Adrenal gland (tissue), 12 donors: ENCODE results near the gene NANP. TPM values are rescaled to one million over a fixed set of nuclear protein-coding genes. Genes with fewer than 3 reads are reported as not detected.

ENCODE experiments used
- DNase-seq, 7 donors: peaks; one replicate each; pipeline ENCODE4 v3.0.0-alpha.2; 2019 to 2020
- H3K27ac ChIP-seq, 5 donors: fragments of 200-600 bp; sonication (generic) in 4 of 5; 1 replicate in 3 of 5; 2 replicates in 2 of 5; pipeline versions ENCODE4 v1.5.1 to v1.8.0; 2016 to 2020; ENCODE audit warnings: mild to moderate bottlenecking in 1 of 5
- H3K27me3 ChIP-seq: fragments of 200-600 bp; 2 replicates; pipeline ENCODE4 v1.8.0; 2021
- H3K36me3 ChIP-seq, 2 donors: fragments of 200-600 bp; replicated peaks in 1 of 2; 1 replicate in 1 of 2; 2 replicates in 1 of 2; pipeline versions ENCODE4 v1.5.1 to v1.8.0; 2018 to 2022
- H3K4me1 ChIP-seq, 2 donors: fragments of 200-600 bp; replicated peaks in 1 of 2; 1 replicate in 1 of 2; 2 replicates in 1 of 2; pipeline versions ENCODE4 v1.5.1 to v1.8.0; 2018 to 2021
- H3K4me3 ChIP-seq, 4 donors: fragments of 200-600 bp; sonication (generic) in 3 of 4; one replicate each; pipeline ENCODE4 v1.5.1; 2016 to 2018
- H3K9me3 ChIP-seq, 3 donors: fragments of 200-600 bp; sonication (generic) in 1 of 3; replicated peaks in 1 of 3; 1 replicate in 2 of 3; 2 replicates in 1 of 3; pipeline versions ENCODE4 v1.5.1 to v1.8.0; 2016 to 2021
- POLR2A ChIP-seq, 2 donors: fragments of 450-650 bp; IDR thresholded peaks; one replicate each; pipeline ENCODE4 v1.6.1; 2017; ENCODE audit warnings: antibody characterized with exemption in 2 of 2, mild to moderate bottlenecking in 2 of 2, moderate library complexity in 1 of 2
- WGBS, 4 donors: extraction: QIAGEN DNeasy Blood & Tissue Kit in 2 of 4; methylation state at CpG; one replicate each; pipeline versions ENCODE4 v1.1.5 to v1.1.7; 2013 to 2017; 5-methylcytosine and 5-hydroxymethylcytosine counted together
- intact Hi-C, 2 donors: fragments of 100-400 bp; cut with DNase I; formaldehyde crosslinking; loops; one replicate each; pipeline versions ENCODE4 v1.14.1 to v1.15.0; 2022 to 2023
- polyA plus RNA-seq, 3 donors: library from polyadenylated mRNA; stranded (reverse); fragments of 200-250 nt in 2 of 3; fragments of 350-450 nt in 1 of 3; fragmentation: Illumina TruSeq in 1 of 3; extraction: RNeasy Lipid Tissue Mini Kit (QIAGEN cat#74804) in 1 of 3; gene quantifications; one replicate each; pipeline ENCODE4 v1.2.3, GENCODE V29; 2013 to 2014
- total RNA-seq, 9 donors: library from RNA; depleted of rRNA in 4 of 9; stranded (reverse); fragments of >200 nt in 4 of 9; fragments of 120-200 nt in 1 of 9; fragmentation: NEBNext Ultra II Directional in 1 of 9; extraction: Animal tissue kit (Norgen Biotek cat#: 25700) in 1 of 9; gene quantifications; one replicate each; pipeline versions ENCODE4 v1.1.0 to v1.2.4, GENCODE V29; 2013 to 2023
- TF ChIP-seq, protein P1 (sequence below), 6 experiments: fragments of 450-650 bp in 4 of 6; fragments of 200-600 bp in 2 of 6; sonication (generic) in 1 of 6; IDR thresholded peaks; 1 replicate in 5 of 6; 2 replicates in 1 of 6; pipeline versions ENCODE4 v1.5.1 to v1.8.0; 2016 to 2021; ENCODE audit warnings: antibody characterized with exemption in 6 of 6, mild to moderate bottlenecking in 2 of 6, moderate library complexity in 1 of 6
- donor health status: healthy with polysubstance abuse.
- donor health status: Bipolar disorder and iron deficiency.
- donor health status: DM: yes; HTN: yes; CAD: no.
- donor health status: DM: no; HTN: no; CAD: no.
- donor health status: DM: no; HTN: no; CAD: no.
- donor health status: DM: yes; HTN: yes; CAD: no.

NANP gene
- total and polyA plus RNA-seq, 12 donors, result 1.8 to 13.6 (median 7.6) TPM

DNA sequence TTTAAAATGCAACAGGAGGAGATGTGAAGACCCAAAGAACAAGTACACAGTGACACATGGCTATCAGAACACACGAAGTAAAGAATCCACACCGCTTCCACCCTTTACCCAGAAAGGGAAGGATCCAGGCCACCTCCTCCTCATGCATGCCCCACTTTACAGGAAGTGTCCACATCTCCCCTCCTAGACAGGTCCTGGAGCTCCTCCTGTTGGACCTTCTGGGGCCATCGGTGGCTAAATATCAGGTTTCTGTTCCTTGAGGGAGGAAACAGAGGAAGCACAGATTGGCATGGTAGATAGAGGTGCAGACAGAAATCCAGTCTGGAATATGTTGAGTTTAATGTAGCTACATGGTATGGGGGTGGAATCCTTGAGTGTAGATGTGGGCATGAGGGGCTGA, 49.4 kb downstream of the NANP start:
- DNase-seq, result no peak
- intact Hi-C loops, result no loop called here
- no peaks in the 10 kb centered on the region for H3K36me3 ChIP-seq
- TF ChIP-seq, protein P1, sequence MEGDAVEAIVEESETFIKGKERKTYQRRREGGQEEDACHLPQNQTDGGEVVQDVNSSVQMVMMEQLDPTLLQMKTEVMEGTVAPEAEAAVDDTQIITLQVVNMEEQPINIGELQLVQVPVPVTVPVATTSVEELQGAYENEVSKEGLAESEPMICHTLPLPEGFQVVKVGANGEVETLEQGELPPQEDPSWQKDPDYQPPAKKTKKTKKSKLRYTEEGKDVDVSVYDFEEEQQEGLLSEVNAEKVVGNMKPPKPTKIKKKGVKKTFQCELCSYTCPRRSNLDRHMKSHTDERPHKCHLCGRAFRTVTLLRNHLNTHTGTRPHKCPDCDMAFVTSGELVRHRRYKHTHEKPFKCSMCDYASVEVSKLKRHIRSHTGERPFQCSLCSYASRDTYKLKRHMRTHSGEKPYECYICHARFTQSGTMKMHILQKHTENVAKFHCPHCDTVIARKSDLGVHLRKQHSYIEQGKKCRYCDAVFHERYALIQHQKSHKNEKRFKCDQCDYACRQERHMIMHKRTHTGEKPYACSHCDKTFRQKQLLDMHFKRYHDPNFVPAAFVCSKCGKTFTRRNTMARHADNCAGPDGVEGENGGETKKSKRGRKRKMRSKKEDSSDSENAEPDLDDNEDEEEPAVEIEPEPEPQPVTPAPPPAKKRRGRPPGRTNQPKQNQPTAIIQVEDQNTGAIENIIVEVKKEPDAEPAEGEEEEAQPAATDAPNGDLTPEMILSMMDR (IDR thresholded peaks at IDR 0.05), result no peak
- no peak for TF ChIP-seq POLR2A (IDR thresholded peaks at IDR 0.05)
- H3K9me3 ChIP-seq, result no peaks in the 10 kb centered on the region
- no peak overlapping the region for H3K27ac ChIP-seq
- H3K4me3 ChIP-seq, result no peak overlapping the region
- no peaks in the 10 kb centered on the region for H3K27me3 ChIP-seq
- WGBS, 4 donors, result 68 to 85% (median 81%) methylated on average over 3 of the region's 3 CpGs
- peaks cover 7 to 8% of the 10 kb centered on the region in 2 donors for H3K4me1 ChIP-seq

DNA sequence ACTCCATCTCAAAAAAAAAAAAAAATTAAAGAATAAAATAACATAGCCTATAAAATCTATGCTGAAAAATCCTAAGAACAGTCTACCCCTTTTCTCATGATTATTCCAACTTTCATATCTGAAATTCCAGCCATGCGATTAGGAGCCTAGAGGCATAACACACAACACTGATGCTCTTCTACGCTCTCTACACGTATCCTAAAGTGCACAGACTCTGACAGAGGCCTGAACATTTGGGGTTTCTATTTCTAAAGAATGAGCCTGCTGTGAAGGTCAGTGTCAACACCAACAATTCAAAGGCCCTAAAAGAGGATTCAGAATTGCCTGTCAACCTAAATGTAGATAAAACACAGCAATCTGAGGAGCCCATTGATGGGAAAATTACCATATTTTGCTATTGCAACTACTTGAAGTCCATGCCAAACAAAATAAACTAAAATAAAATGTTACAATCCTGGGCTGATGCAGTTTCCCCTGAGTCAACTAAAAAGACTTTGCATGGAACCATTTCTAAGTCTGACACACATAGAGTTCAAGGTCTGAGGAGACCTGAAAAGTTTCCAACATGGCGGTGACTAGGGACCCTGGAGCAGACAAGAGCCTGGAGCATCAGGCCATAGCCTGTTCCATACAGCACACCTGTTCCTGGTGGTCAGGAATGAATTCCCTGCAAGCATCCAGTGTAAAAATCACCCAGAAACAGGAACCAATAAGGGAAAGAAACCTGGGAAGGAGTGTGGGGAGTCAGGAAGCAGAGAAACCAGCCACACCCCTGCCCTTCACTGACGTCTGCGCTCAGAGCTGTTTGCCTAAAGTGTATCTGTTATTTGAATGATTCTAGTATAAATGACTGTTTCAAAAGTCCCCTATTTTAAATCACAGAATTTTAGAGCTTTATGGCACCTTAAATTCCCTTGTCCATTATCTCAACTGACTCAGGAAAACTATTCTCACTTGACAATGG, 50.2 kb downstream of the NANP start:
- Histone ChIP-seq H3K4me1 (peaks cover 7 to 8% of the 10 kb centered on the region in 2 donors), H3K4me3 (no peak overlapping the region), H3K27ac (peak overlapping the region in 3 of 5 donors; percentile 3 to 41 (median 34)), H3K9me3 (no peaks in the 10 kb centered on the region), H3K27me3 (no peaks in the 10 kb centered on the region), H3K36me3 (no peaks in the 10 kb centered on the region)
- peak in 3 of 7 donors; percentile 15 to 27 (median 20) for DNase-seq
- 69 to 79% (median 73%) methylated on average over 6 of the region's 6 CpGs for WGBS, 4 donors
- TF ChIP-seq POLR2A (IDR thresholded peaks at IDR 0.05), result no peak
- TF ChIP-seq, protein P1 (IDR thresholded peaks at IDR 0.05), result no peak
- intact Hi-C loops, result no loop called here

DNA sequence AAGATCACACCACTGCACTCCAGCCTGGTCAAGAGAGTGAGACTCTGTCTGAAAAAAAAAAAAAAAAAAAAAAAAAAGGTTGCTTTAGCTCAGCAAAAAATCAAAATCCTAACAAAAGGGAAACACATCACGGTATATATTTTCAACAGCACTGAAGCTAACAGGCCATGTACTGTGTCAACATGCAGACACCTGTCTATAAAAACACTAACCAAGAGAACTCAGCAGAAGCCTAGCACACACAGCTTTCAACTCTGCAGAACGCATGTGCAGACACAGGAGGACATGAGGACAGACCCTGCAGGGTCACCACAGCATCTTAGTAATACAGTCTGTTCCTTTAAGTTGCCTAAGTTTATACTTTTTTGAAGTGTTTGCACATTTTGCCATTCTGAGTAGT, 52.0 kb downstream of the NANP start:
- WGBS, 4 donors, result 81 to 92% (median 88%) methylated on average over 2 of the region's 2 CpGs
- TF ChIP-seq POLR2A (IDR thresholded peaks at IDR 0.05), result no peak
- TF ChIP-seq, protein P1 (IDR thresholded peaks at IDR 0.05), result no peak
- Histone ChIP-seq H3K4me1 (peaks cover under 1 to 8% of the 10 kb centered on the region in 2 donors), H3K4me3 (no peak overlapping the region), H3K27me3 (no peaks in the 10 kb centered on the region), H3K9me3 (no peaks in the 10 kb centered on the region), H3K36me3 (no peaks in the 10 kb centered on the region), H3K27ac (no peak overlapping the region)
- DNase-seq, result no peak
- intact Hi-C loops, result no loop called here

DNA sequence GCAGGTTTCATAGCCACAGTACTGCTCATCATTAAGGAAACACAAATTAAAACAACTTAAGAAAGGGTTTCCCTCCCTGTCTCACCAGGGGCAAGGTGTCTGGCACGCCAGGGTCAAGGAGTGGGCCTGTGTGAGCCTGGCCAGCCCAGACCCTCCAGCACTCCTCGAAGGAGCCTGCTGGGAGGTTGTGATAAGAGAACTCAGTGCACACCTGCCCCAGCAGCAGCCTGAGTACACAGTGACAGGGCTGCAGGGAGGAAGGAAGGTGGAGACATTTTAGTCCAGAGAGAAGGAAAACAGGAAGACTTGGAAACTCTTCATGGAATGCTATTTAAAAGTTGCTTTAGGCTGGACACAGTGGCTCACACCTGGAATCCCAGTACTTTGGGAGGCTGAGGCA, 52.6 kb downstream of the NANP start:
- WGBS, 4 donors, result 68 to 79% (median 72%) methylated on average over 2 of the region's 2 CpGs
- H3K27ac ChIP-seq, result no peak overlapping the region
- H3K9me3 ChIP-seq, result no peaks in the 10 kb centered on the region
- TF ChIP-seq POLR2A (IDR thresholded peaks at IDR 0.05), result no peak
- TF ChIP-seq, protein P1 (IDR thresholded peaks at IDR 0.05), result no peak
- DNase-seq, result no peak
- no peaks in the 10 kb centered on the region for H3K36me3 ChIP-seq
- intact Hi-C loops, result no loop called here
- peaks cover 0 to 8% of the 10 kb centered on the region in 2 donors for H3K4me1 ChIP-seq
- no peak overlapping the region for H3K4me3 ChIP-seq
- no peaks in the 10 kb centered on the region for H3K27me3 ChIP-seq
